Femur (tissue), 1 donor: ENCODE data around the gene WDPCP.
"Not testable (repeated sequence)": the region's sequence is repeated elsewhere in the genome, so short reads cannot be mapped to it uniquely, and the experiment has no call there.

Source experiments
- DNase-seq: peaks from one replicate; pipeline ENCODE4 v3.0.0-alpha.2; 2017

Gene WDPCP

DNA sequence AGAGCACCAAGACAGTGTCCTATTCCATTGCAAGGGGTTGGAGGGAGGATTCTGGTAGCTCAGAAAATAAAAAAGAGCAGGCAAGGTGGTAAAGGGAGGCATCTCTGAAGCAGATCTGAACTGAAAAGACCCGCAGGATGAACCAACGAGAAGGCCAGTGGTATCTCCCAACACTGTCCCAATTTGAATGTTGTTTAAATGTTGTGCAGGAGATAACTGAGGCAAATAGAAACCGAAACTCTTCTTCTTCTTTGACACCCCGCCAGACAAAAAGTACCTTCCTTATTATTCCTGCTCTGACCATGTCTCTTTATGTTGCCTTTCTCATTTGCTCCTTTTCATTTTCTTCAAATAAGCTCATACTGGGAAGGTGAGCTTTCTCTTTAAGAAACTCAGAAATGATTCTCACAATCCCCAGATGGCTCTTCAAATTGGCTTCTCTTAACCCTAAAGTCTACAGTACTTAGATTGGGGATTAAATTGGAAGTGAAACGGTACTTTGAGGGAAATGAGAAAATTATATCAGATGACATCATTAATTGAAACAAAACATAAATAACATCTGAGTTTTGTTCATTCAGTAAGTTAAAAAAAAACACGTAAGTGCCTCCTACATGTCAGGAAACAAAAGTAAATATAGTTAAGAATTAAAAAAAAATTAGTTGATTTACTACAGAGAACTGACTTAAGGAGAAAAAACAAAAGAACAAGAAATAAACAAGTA lies 143.6 kb downstream of the WDPCP start:
- no peak for DNase-seq

DNA sequence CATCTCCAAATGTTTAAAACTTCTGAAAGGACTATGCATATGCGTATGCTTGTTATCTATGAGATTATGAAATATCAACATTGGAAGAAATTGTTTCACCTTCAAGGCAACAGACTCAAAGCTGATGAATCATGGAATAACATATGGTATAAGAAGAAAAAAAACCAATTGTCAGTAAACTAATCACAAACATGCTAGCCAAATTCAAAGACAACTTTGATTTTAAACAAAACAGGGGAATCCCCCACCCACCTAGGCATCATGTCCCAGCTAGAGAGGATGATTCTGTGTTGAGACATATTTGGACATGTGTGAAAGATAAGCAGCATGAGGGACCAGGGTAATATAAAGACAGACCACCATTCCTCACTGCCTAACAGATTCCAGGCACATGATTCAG lies 147.7 kb downstream of the WDPCP start:
- no peak for DNase-seq

- DNase-seq = no peak
Observed at GRCh38 chr2:63438181-63438580, 150.1 kb downstream of the WDPCP start.

DNA sequence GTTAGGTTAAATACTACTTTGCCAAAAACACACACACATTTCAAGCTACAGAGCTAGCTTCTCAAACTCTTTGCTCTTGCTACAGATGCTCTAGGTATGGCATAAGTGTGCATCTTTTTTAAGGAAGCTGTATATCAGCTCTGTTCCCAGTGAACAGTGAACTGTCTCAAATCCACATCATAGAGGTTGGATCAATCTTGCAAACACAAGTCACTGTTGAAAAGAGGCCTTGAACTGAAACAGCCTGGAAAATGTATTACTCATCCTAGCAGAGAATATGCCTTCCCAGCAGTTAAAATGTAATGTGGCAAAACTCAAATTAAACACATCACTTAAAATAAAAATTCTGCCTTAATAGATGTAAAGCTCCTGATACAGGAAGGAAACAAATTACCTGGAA lies 151.8 kb downstream of the WDPCP start:
- no peak for DNase-seq

GRCh38 chr2:63435070-63435469 lies 153.2 kb downstream of the WDPCP start:
- no peak for DNase-seq

DNA sequence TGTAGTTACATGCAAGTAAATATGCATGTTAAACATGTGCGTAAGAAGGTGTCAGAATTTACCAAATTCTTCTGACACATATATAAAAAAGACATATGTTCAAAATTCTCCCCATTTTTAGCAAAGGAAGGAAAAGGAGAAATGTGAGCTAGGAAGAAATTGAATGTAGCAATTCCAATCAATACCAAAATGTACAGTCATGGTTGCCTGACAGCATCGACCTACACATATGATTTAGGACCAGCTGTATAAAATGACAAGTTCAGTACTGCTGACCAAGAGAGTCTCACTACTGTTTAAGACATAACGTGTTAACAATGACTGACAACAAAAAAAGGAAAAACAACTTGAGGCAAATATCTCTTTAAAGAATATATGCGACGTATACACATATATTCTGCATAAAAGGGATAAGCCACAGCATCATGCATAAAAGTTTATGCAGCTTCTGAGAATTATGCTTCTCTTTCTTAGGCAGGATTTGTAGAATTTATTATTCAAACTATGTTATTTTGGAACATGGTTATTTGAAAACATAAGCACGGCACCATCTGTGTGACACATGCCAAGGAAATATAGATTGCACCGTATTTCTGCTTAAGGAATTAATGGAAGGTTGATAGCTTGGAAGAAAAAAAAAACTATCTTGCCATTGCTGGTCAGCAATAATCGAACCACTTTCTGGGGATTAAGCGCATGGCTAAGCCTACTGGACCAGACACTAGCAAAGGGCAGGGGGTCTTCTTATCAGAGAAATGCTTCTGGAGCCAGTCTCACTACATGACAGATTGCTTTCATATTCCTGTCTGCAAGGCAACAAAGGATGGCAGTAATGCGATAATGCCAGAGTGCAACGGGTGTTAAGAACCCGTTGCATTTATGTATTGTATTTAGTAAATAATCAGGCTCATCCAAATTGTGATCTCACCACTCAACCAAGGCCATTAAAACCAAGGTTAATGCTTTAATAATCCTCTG lies 154.0 kb downstream of the WDPCP start:
- no peak for DNase-seq

- DNase-seq = no peak
Observed at GRCh38 chr2:63432373-63432772, 155.9 kb downstream of the WDPCP start.

GRCh38 chr2:63425606-63426005 lies 162.7 kb downstream of the WDPCP start:
- DNase-seq = no peak

DNA sequence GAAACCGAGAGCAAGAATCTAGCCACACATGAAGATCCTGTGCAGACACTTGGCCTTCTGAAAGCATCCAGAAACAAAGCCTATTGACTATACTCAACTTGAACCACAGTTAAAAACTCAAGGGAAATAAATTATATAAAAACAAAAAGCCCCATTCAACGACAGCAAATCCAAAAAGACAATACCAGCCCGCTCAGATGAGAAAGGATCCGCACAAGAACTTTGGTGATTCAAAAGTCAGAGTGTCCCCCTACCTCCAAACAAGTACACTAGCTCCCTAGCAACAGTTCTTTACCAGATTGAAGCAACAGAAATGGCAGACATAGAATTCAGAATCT lies 163.2 kb downstream of the WDPCP start:
- DNase-seq = no peak

- DNase-seq = no peak
Observed at GRCh38 chr2:63424329-63425078, 163.8 kb downstream of the WDPCP start.

- DNase-seq = no peak
Observed at GRCh38 chr2:63422556-63422955, 165.7 kb downstream of the WDPCP start.

- DNase-seq = no peak
Observed at GRCh38 chr2:63408530-63408929, 179.7 kb downstream of the WDPCP start.

DNA sequence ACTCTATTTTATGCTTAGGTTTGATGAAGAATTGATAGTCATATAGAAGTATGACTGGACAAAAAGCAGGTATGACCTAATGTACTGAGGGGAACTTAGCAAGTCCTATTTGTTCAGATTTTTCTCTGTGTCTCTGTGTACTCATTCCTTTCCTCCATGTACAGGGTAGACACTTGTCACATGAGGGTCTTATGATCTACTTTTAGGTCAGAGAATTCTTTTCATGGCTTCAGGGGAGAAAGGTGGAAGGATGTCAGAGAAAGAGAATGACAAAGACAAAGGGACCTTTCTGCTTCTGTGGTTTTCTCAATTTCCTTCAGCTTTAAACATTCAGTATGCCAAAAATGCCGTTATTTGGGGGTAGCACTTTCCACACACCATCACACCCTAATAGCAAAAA lies 181.6 kb downstream of the WDPCP start:
- DNase-seq = no peak

- DNase-seq = no peak
Observed at GRCh38 chr2:63403820-63404219, 184.5 kb downstream of the WDPCP start.

- DNase-seq = not testable (repeated sequence)
Observed at GRCh38 chr2:63402889-63403288, 185.4 kb downstream of the WDPCP start.

GRCh38 chr2:63399156-63399555 lies 189.1 kb downstream of the WDPCP start:
- DNase-seq = no peak

- DNase-seq = no peak
Observed at GRCh38 chr2:63379451-63379850, 208.8 kb downstream of the WDPCP start.

GRCh38 chr2:63378589-63378988 lies 209.7 kb downstream of the WDPCP start:
- DNase-seq = no peak

DNA sequence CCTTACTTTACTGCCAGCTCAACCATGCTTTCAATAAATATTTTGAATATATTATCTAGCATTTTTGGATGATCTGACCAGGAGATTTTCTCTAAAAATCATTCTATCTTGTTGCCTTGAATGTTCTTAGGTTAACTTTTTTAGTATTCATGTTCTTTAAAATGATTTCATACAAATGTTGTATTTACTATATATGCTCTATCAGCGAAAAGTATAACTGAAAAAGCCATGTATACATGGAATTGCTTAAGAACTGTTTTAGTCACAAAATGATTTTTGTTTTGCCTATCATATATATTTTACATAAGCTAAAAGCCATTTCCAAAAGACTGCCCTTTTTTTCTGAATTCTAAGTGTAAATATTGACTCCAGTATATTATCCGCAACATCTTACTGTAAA lies 213.9 kb downstream of the WDPCP start:
- no peak for DNase-seq

DNA sequence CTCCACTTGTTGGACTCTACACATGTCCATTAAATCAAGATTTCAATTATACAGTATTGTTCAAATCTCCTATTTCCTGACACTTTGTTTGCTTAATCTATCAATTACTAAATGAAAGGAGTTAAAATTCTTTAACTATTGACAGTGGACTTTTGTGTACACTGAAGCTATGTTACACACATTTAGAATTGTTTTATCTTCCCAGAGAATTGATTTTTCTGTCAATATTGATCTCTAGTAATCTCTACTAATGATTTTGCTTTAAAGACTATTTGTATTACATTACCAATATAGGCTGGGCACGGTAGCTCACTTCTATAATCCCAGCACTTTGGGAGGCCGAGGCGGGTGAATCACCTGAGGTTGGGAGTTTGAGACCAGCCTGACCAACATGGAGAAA lies 215.7 kb downstream of the WDPCP start:
- no peak for DNase-seq

GRCh38 chr2:63369146-63369545 lies 219.1 kb downstream of the WDPCP start:
- no peak for DNase-seq

GRCh38 chr2:63364866-63365265 lies 223.4 kb downstream of the WDPCP start:
- no peak for DNase-seq

DNA sequence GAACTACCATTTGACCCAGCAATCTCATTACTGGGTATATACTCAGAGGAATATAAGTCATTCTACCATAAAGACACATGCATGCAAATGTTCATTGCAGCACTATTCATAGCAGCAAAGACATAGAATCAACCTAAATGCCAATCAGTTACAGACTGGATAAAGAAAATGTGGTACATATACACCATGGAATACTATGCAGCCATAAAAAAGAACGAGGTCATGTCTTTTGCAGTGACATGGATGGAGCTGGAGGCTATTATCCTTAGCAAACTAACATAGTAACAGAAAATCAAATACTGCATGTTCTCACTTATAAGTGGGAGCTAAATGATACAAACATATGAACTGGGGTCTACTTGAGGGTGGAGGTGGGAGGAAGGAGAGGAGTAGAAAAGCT lies 230.6 kb downstream of the WDPCP start:
- not testable (repeated sequence) for DNase-seq

DNA sequence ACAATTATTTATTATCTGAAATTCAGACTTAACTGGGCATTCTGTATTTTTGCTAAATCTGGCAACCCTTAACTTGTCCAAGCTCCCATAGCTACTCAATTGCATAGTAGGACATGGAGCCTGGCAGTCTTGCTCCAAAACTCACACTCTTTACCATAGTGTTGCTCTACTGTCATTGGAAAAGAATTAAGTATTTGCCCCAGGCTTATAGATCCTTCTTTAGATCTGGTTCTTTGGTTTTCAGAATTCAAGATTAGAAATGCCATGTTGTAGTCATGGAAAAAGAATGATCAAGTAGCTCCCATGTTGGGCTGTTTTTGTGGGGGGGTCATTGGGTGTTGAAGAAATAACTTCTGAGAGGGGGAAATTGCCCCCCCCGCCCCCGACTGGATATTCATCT lies 240.9 kb downstream of the WDPCP start:
- no peak for DNase-seq
